Panc1 (cell line): ENCODE data around the gene ISLR2. TPM values are rescaled to one million over a fixed set of nuclear protein-coding genes. Genes with fewer than 3 reads are reported as not detected.

Source experiments
- ATAC-seq: fragments of 200-7000 bp; cut with Tn5 transposase; 2 replicates; pipeline ENCODE4 v1.9.1; 2020; ENCODE audit warnings: mild to moderate bottlenecking, moderate library complexity
- BruUV-seq: library from RNA; stranded (reverse); fragments of 400-500 nt; replicated peaks from 2 replicates; lab custom pipeline; 2021; lab: Mats Ljungman, UMichigan
- CTCF ChIA-PET: fragments of 300-600 bp; sonication (Branson Sonifier 250); formaldehyde crosslinking; loops from one replicate; lab custom pipeline; 2022; ENCODE audit warnings: antibody characterized with exemption; lab: Charles Lee
- POLR2A ChIA-PET: fragments of 300-600 bp; sonication (Branson Sonifier 250); formaldehyde crosslinking; loops from one replicate; lab custom pipeline; 2022; ENCODE audit warnings: antibody characterized with exemption; lab: Charles Lee
- DNase-seq: peaks from one replicate; pipeline ENCODE4 v3.0.0-alpha.2; 2010; ENCODE audit warnings: low read depth, low spot score
- H3K27ac ChIP-seq: 2 replicates; pipeline ENCODE4 v1.5.1; 2011; ENCODE audit warnings: mild to moderate bottlenecking, low read length, inconsistent platforms
- H3K27me3 ChIP-seq: fragments of 200-500 bp; sonication (Bioruptor generic); 2 replicates; pipeline ENCODE4 v1.6.0; 2014; ENCODE audit warnings: low read length, inconsistent platforms; ENCODE audit not compliant: control insufficient read depth, insufficient read depth
- H3K36me3 ChIP-seq: fragments of 200-500 bp; sonication (Bioruptor generic); 2 replicates; pipeline ENCODE4 v1.5.1; 2014; ENCODE audit warnings: inconsistent platforms, mild to moderate bottlenecking, low read length, moderate library complexity; ENCODE audit not compliant: control insufficient read depth, insufficient read depth
- H3K4me1 ChIP-seq: 2 replicates; pipeline ENCODE4 v1.5.1; 2011; ENCODE audit warnings: inconsistent platforms, mild to moderate bottlenecking, low read length, moderate library complexity; ENCODE audit not compliant: control insufficient read depth, insufficient read depth
- H3K4me3 ChIP-seq, 2 experiments: 2 replicates each; pipeline ENCODE4 v1.5.1; 2011 to 2012; ENCODE audit warnings: low read depth in 2 of 2, low read length in 2 of 2, mild to moderate bottlenecking in 2 of 2, inconsistent platforms in 1 of 2, moderate library complexity in 1 of 2
- H3K9me3 ChIP-seq: fragments of 200-500 bp; sonication (Bioruptor generic); 2 replicates; pipeline ENCODE4 v1.5.1; 2014; ENCODE audit warnings: low read depth, mild to moderate bottlenecking, inconsistent platforms, low read length, moderate library complexity; ENCODE audit not compliant: control insufficient read depth, insufficient read depth
- POLR2AphosphoS5 ChIP-seq: IDR thresholded peaks from 2 replicates; pipeline ENCODE4 v1.6.1; 2012; ENCODE audit warnings: mild to moderate bottlenecking, low read depth, low read length, moderate library complexity
- SIN3A ChIP-seq: IDR thresholded peaks from 2 replicates; pipeline ENCODE4 v1.6.1; 2012; ENCODE audit warnings: low read depth, mild to moderate bottlenecking, low read length, moderate library complexity, borderline replicate concordance; ENCODE audit not compliant: insufficient read depth
- TCF7L2 ChIP-seq: IDR thresholded peaks from 2 replicates; pipeline ENCODE4 v1.6.1; 2011; ENCODE audit warnings: mild to moderate bottlenecking, low read depth, low read length, inconsistent platforms
- in situ Hi-C: cut with HindIII; loops from 2 replicates; pipeline ENCODE4 v1.10.0; 2016; ENCODE audit warnings: low sequenced_read_pairs, low pct_unique_long_range_greater_than_20kb
- intact Hi-C: fragments of 100-400 bp; cut with micrococcal nuclease; formaldehyde crosslinking; loops from one replicate; pipeline ENCODE4 v1.10.0; 2022; ENCODE audit not compliant: unreplicated experiment
- total RNA-seq: library from RNA; stranded (reverse); gene quantifications from one replicate; pipeline ENCODE4 v1.2.1, GENCODE V29; 2021; ENCODE audit not compliant: unreplicated experiment
- TF ChIP-seq, protein P1 (sequence below): fragments of 450-650 bp; IDR thresholded peaks from 2 replicates; pipeline ENCODE4 v1.5.1; 2017; ENCODE audit warnings: mild to moderate bottlenecking
- TF ChIP-seq, protein P2 (sequence below), 2 experiments: IDR thresholded peaks; 2 replicates each; pipeline ENCODE4 v1.6.1; 2011 to 2012; ENCODE audit warnings: low read depth in 2 of 2, control low read depth in 1 of 2, low read length in 1 of 2, mild to moderate bottlenecking in 1 of 2, moderate library complexity in 1 of 2; ENCODE audit not compliant: insufficient read depth in 1 of 2

ISLR2 gene
- total RNA-seq, 1 experiment from 2014 or later, result 0.36 TPM

DNA sequence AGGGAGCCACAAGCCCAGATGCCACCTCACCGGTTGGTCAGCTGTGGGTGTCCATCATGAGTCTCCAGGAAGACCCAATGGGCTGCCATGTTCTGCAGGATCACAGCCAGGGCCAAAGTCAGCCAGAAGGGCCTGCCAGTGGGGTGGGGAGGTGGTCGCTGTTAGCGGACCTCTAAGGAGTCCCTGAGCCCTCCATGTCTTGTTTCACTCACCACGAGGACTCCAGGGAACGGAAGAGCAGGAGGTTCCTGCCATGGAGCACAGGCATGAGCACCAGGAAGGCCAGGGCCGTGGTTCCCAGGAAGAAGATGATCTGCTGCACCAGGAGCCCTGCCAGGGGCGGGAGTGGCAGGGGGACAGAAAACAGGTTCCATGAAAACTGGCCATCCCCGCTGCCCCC, 51.7 kb downstream of the ISLR2 start:
- Histone ChIP-seq H3K27ac (no peak overlapping the region), H3K9me3 (no peaks in the 10 kb centered on the region), H3K27me3 (no peaks in the 10 kb centered on the region), H3K4me1 (peaks cover 13% of the 10 kb centered on the region), H3K36me3 (no peaks in the 10 kb centered on the region), H3K4me3 (no peak overlapping the region)
- BruUV-seq, result no TSS peak
- intact Hi-C loops, result no loop called here
- in situ Hi-C loops, result no loop called here
- TF ChIP-seq, protein P1, sequence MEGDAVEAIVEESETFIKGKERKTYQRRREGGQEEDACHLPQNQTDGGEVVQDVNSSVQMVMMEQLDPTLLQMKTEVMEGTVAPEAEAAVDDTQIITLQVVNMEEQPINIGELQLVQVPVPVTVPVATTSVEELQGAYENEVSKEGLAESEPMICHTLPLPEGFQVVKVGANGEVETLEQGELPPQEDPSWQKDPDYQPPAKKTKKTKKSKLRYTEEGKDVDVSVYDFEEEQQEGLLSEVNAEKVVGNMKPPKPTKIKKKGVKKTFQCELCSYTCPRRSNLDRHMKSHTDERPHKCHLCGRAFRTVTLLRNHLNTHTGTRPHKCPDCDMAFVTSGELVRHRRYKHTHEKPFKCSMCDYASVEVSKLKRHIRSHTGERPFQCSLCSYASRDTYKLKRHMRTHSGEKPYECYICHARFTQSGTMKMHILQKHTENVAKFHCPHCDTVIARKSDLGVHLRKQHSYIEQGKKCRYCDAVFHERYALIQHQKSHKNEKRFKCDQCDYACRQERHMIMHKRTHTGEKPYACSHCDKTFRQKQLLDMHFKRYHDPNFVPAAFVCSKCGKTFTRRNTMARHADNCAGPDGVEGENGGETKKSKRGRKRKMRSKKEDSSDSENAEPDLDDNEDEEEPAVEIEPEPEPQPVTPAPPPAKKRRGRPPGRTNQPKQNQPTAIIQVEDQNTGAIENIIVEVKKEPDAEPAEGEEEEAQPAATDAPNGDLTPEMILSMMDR, result no peak
- TF ChIP-seq TCF7L2 (no peak), POLR2AphosphoS5 (no peak), SIN3A (no peak)
- TF ChIP-seq, protein P2, sequence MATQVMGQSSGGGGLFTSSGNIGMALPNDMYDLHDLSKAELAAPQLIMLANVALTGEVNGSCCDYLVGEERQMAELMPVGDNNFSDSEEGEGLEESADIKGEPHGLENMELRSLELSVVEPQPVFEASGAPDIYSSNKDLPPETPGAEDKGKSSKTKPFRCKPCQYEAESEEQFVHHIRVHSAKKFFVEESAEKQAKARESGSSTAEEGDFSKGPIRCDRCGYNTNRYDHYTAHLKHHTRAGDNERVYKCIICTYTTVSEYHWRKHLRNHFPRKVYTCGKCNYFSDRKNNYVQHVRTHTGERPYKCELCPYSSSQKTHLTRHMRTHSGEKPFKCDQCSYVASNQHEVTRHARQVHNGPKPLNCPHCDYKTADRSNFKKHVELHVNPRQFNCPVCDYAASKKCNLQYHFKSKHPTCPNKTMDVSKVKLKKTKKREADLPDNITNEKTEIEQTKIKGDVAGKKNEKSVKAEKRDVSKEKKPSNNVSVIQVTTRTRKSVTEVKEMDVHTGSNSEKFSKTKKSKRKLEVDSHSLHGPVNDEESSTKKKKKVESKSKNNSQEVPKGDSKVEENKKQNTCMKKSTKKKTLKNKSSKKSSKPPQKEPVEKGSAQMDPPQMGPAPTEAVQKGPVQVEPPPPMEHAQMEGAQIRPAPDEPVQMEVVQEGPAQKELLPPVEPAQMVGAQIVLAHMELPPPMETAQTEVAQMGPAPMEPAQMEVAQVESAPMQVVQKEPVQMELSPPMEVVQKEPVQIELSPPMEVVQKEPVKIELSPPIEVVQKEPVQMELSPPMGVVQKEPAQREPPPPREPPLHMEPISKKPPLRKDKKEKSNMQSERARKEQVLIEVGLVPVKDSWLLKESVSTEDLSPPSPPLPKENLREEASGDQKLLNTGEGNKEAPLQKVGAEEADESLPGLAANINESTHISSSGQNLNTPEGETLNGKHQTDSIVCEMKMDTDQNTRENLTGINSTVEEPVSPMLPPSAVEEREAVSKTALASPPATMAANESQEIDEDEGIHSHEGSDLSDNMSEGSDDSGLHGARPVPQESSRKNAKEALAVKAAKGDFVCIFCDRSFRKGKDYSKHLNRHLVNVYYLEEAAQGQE (IDR thresholded peaks at IDR 0.05; ENCODE audit: insufficient read depth in 1 of 2, low read depth in 2 of 2, low read length in 1 of 2), result no peak
- DNase-seq (no peak), ATAC-seq (no peak)
- POLR2A ChIA-PET, result no interaction called here
- CTCF ChIA-PET, result no interaction called here

DNA sequence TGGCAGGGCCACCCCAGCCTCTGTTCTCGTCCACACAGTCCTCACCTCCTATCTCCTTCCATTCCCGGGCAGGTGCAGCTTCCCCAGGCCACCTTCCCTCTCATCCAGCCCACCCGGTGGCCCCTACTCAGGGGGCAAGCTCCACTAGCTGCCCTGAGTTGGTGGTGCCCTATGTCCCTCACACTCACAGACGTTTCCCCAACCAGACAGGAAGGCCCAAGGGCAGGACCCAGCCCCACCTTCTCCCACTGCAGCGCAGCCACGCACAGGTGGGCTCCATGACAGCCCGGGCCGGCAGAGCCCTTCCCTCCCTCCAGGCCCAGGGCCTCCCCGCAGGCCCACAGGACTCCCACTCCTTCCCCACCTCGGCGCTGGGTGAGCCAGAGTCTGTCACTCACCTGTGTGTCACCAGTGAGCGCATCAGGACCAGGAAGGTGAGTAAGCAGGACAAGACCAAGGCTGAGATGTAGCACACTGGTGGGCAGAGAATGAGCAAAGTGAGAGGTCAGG, 54.3 kb downstream of the ISLR2 start:
- no peak overlapping the region for H3K4me3 ChIP-seq
- H3K27ac ChIP-seq, result no peak overlapping the region
- H3K4me1 ChIP-seq, result peaks cover 7% of the 10 kb centered on the region
- no peaks in the 10 kb centered on the region for H3K9me3 ChIP-seq
- DNase-seq (no peak), ATAC-seq (no peak)
- H3K36me3 ChIP-seq, result no peaks in the 10 kb centered on the region
- no peaks in the 10 kb centered on the region for H3K27me3 ChIP-seq
- POLR2A ChIA-PET, result no interaction called here
- intact Hi-C loops (no loop called here), in situ Hi-C loops (no loop called here)
- TF ChIP-seq POLR2AphosphoS5 (no peak), SIN3A (no peak), TCF7L2 (no peak)
- TF ChIP-seq, protein P1, result no peak
- TF ChIP-seq, protein P2 (IDR thresholded peaks at IDR 0.05; ENCODE audit: insufficient read depth in 1 of 2, low read depth in 2 of 2, low read length in 1 of 2), result no peak
- no TSS peak for BruUV-seq
- CTCF ChIA-PET, result no interaction called here
